Measurements from ENCODE around the gene PCDHB8. TPM values are rescaled to one million over a fixed set of nuclear protein-coding genes. Genes with fewer than 3 reads are reported as not detected.
"Not testable (repeated sequence)": the region's sequence is repeated elsewhere in the genome, so short reads cannot be mapped to it uniquely, and the experiment has no call there.

Gene PCDHB8
- total and polyA plus RNA-seq, 8 donors, result 0.58 to 1.7 TPM; not detected in 6

- TF ChIP-seq POLR2A (IDR thresholded peaks at IDR 0.05) (no peak), POLR2AphosphoS5 (IDR thresholded peaks at IDR 0.05) (no peak)
- peak in 1 of 2 donors; percentile 18 for DNase-seq
- H3K27me3 ChIP-seq, result peaks cover 0 to 38% (median 0%) of the 10 kb centered on the region in 3 donors
- no peaks in the 10 kb centered on the region for H3K4me1 ChIP-seq
- peak within 1 kb of the TSS in 1 of 4 donors; percentile 1 for H3K4me3 ChIP-seq
- 28 to 47% (median 38%) methylated on average over 21 of the region's 21 CpGs for WGBS, 5 donors
- peaks cover 16 to 92% (median 79%) of the 10 kb centered on the region in 4 donors for H3K9me3 ChIP-seq
- intact Hi-C loops (cut with DNase I; ENCODE audit: low total_unique reads), result no loop called here
- no peak within 1 kb of the TSS for H3K27ac ChIP-seq
- H3K36me3 ChIP-seq, result peaks cover 0 to 4% (median 0%) of the 10 kb centered on the region in 4 donors
Measured at GRCh38 chr5:141199359-141200235, 22.0 kb downstream of the PCDHB8 start, which contains the start of gene PCDHB11. PCDHB11 (plus strand) TSS chr5:141199627; CDS start chr5:141199775, 148 bp downstream.

- Histone ChIP-seq H3K27me3 (peaks cover 0 to 35% (median 0%) of the 10 kb centered on the region in 3 donors), H3K9me3 (peaks cover 16 to 94% (median 75%) of the 10 kb centered on the region in 4 donors)
- intact Hi-C loops (cut with DNase I; ENCODE audit: low total_unique reads); DNase-seq; H3K4me1 ChIP-seq; H3K27ac ChIP-seq; H3K36me3 ChIP-seq; H3K4me3 ChIP-seq: not testable (repeated sequence)
- 12 to 59% (median 27%) methylated on average over 9 to 25 of the region's 38 CpGs for WGBS, 5 donors
Measured at GRCh38 chr5:141201126-141201525, 23.5 kb downstream of the PCDHB8 start.

GRCh38 chr5:141201646-141202045 is 24.1 kb downstream of the PCDHB8 start:
- peaks cover 0 to 35% (median 0%) of the 10 kb centered on the region in 3 donors for H3K27me3 ChIP-seq
- H3K27ac ChIP-seq; DNase-seq; intact Hi-C loops (cut with DNase I; ENCODE audit: low total_unique reads); H3K36me3 ChIP-seq; H3K4me3 ChIP-seq; H3K4me1 ChIP-seq: not testable (repeated sequence)
- H3K9me3 ChIP-seq, result peaks cover 16 to 93% (median 73%) of the 10 kb centered on the region in 4 donors
- 24 to 48% (median 35%) methylated on average over 8 to 28 of the region's 35 CpGs for WGBS, 5 donors

GRCh38 chr5:141208478-141208877 is 30.9 kb downstream of the PCDHB8 start, which contains the start of gene PCDHB12:
PCDHB12 (plus strand) TSS chr5:141208719; CDS start chr5:141208908, 189 bp downstream.
- Histone ChIP-seq H3K4me3 (peak within 1 kb of the TSS in 2 of 4 donors; percentile 1 to 7), H3K36me3 (no peaks in the 10 kb centered on the region), H3K9me3 (peaks cover 12 to 95% (median 60%) of the 10 kb centered on the region in 4 donors), H3K27ac (no peak within 1 kb of the TSS), H3K27me3 (peaks cover 0 to 33% (median 0%) of the 10 kb centered on the region in 3 donors), H3K4me1 (no peaks in the 10 kb centered on the region)
- DNase-seq, result peak in 1 of 2 donors; percentile 17
- intact Hi-C loops (cut with DNase I; ENCODE audit: low total_unique reads), result no loop called here
- 18 to 34% (median 20%) methylated on average over 11 of the region's 11 CpGs for WGBS, 5 donors
- TF ChIP-seq CTCF (IDR thresholded peaks at IDR 0.05) (no peak), POLR2A (IDR thresholded peaks at IDR 0.05) (no peak), POLR2AphosphoS5 (IDR thresholded peaks at IDR 0.05) (no peak), EP300 (IDR thresholded peaks at IDR 0.05) (no peak)

- H3K36me3 ChIP-seq; DNase-seq; intact Hi-C loops (cut with DNase I; ENCODE audit: low total_unique reads); H3K27ac ChIP-seq; H3K4me1 ChIP-seq; H3K4me3 ChIP-seq: not testable (repeated sequence)
- peaks cover 12 to 92% (median 67%) of the 10 kb centered on the region in 4 donors for H3K9me3 ChIP-seq
- H3K27me3 ChIP-seq, result peaks cover 0 to 41% (median 0%) of the 10 kb centered on the region in 3 donors
- 33 to 68% (median 39%) methylated on average over 15 to 39 of the region's 39 CpGs for WGBS, 5 donors
Measured at GRCh38 chr5:141210281-141210680, 32.7 kb downstream of the PCDHB8 start.

GRCh38 chr5:141210849-141211248 is 33.3 kb downstream of the PCDHB8 start:
- 21 to 42% (median 29%) methylated on average over 2 to 21 of the region's 27 CpGs for WGBS, 5 donors
- H3K4me3 ChIP-seq; H3K36me3 ChIP-seq; H3K27ac ChIP-seq; DNase-seq; intact Hi-C loops (cut with DNase I; ENCODE audit: low total_unique reads); H3K4me1 ChIP-seq: not testable (repeated sequence)
- Histone ChIP-seq H3K27me3 (peaks cover 0 to 43% (median 0%) of the 10 kb centered on the region in 3 donors), H3K9me3 (peaks cover 12 to 91% (median 68%) of the 10 kb centered on the region in 4 donors)

Data from stomach (tissue), 9 donors.